K562 (cell line): ENCODE results near the gene TMEM120B. TPM values are rescaled to one million over a fixed set of nuclear protein-coding genes. Genes with fewer than 3 reads are reported as not detected.

Experiments
- CBFA2T2 ChIP-seq: fragments of 450-650 bp; conservative IDR thresholded peaks from 2 replicates; pipeline ENCODE4 v1.6.1; 2017; ENCODE audit warnings: mild to moderate bottlenecking
- CBX8 ChIP-seq: fragments of 200-600 bp; sonication (generic); IDR thresholded peaks from 2 replicates; pipeline ENCODE4 v1.6.1; 2012; ENCODE audit warnings: borderline replicate concordance, mixed run types, low read depth, mild to moderate bottlenecking, moderate library complexity, mixed read lengths, low read length, control low read depth, inconsistent platforms; ENCODE audit not compliant: poor library complexity, severe bottlenecking; ENCODE audit errors: extremely low read depth
- DPF2 ChIP-seq: fragments of 450-650 bp; IDR thresholded peaks from 2 replicates; pipeline ENCODE4 v1.6.1; 2016
- ETS2 ChIP-seq: IDR thresholded peaks from 2 replicates; pipeline ENCODE4 v1.6.1; 2016; ENCODE audit warnings: borderline replicate concordance, missing genetic modification characterization, mild to moderate bottlenecking, moderate library complexity, missing compliant biosample characterization; ENCODE audit not compliant: poor library complexity, severe bottlenecking
- FIP1L1 ChIP-seq: fragments of 200-400 bp; formaldehyde crosslinking; IDR thresholded peaks from 2 replicates; pipeline ENCODE4 v1.6.1; 2018; ENCODE audit warnings: mild to moderate bottlenecking, low read depth, low read length; ENCODE audit not compliant: poor library complexity, severe bottlenecking
- HMGN3 ChIP-seq: IDR thresholded peaks from 2 replicates; pipeline ENCODE4 v1.6.1; 2011; ENCODE audit warnings: borderline replicate concordance, low read depth, mild to moderate bottlenecking, mixed read lengths, low read length; ENCODE audit not compliant: insufficient read length; ENCODE audit errors: extremely low read depth
- HSF4 ChIP-seq: fragments of 250-450 bp; sonication (Bioruptor Pico); IDR thresholded peaks from 2 replicates; pipeline ENCODE4 v2.1.2; 2022; ENCODE audit warnings: mild to moderate bottlenecking, moderate library complexity, borderline replicate concordance
- KDM5B ChIP-seq: fragments of 200-600 bp; sonication (generic); IDR thresholded peaks from 2 replicates; pipeline ENCODE4 v1.6.1; 2012; ENCODE audit warnings: low read depth, mild to moderate bottlenecking, moderate library complexity, low read length, control low read depth, inconsistent platforms; ENCODE audit not compliant: insufficient replicate concordance
- MEF2A ChIP-seq: IDR thresholded peaks from 2 replicates; pipeline ENCODE4 v1.6.1; 2011; ENCODE audit warnings: low read depth, mild to moderate bottlenecking, low read length, moderate library complexity; ENCODE audit not compliant: control insufficient read depth
- MTA2 ChIP-seq: fragments of 450-650 bp; IDR thresholded peaks from 2 replicates; pipeline ENCODE4 v1.6.1; 2016; ENCODE audit warnings: low read depth
- MYNN ChIP-seq, 2 experiments: sonication (generic); formaldehyde crosslinking in 1 of 2; IDR thresholded peaks; 2 replicates each; pipeline versions ENCODE4 v1.5.0 to v1.6.1; 2016 to 2020; ENCODE audit warnings: antibody characterized with exemption in 1 of 2, missing genetic modification reagents in 1 of 2
- NELFE ChIP-seq: IDR thresholded peaks from 2 replicates; pipeline ENCODE4 v1.6.1; 2011; ENCODE audit warnings: mild to moderate bottlenecking; ENCODE audit not compliant: insufficient read depth, insufficient read length
- NUFIP1 ChIP-seq: fragments of 450-650 bp; IDR thresholded peaks from 2 replicates; pipeline ENCODE4 v1.6.1; 2018; ENCODE audit not compliant: partially characterized antibody
- USF2 ChIP-seq: sonication (generic); formaldehyde crosslinking; IDR thresholded peaks from 2 replicates; pipeline ENCODE4 v1.5.0; 2020; ENCODE audit warnings: missing genetic modification reagents
- ZNF184 ChIP-seq: sonication (generic); formaldehyde crosslinking; IDR thresholded peaks from 2 replicates; pipeline ENCODE4 v1.5.0; 2020; ENCODE audit warnings: missing genetic modification reagents
- polyA plus RNA-seq, 8 experiments: library from polyadenylated mRNA; depleted of rRNA in 4 of 8; stranded (reverse) in 5 of 8; unstranded in 3 of 8; fragments of >200 nt; fragmentation: Nextera tagmentation in 2 of 8; fragmentation: Illumina TruSeq in 1 of 8; extraction: Ambion mirVana in 2 of 8; extraction: Trizol in 1 of 8; gene quantifications; 2 replicates each; pipeline versions ENCODE4 v1.2.1 to v1.2.3, GENCODE V29; 2011 to 2014; ENCODE audit warnings: inconsistent platforms in 1 of 8, missing spikeins in 1 of 8
- total RNA-seq, 7 experiments: library from RNA; depleted of rRNA in 6 of 7; stranded (reverse); fragments of >200 nt in 6 of 7; fragmentation: Illumina TruSeq in 2 of 7; extraction: Trizol in 2 of 7; gene quantifications; 2 replicates each; pipeline versions ENCODE4 v1.2.1 to v1.2.3, GENCODE V29; 2011 to 2021; ENCODE audit warnings: low replicate concordance in 1 of 7
- TF ChIP-seq, protein P1 (sequence below): fragments of 450-650 bp; formaldehyde crosslinking; IDR thresholded peaks from 2 replicates; pipeline ENCODE4 v1.4.0; 2022; ENCODE audit warnings: mild to moderate bottlenecking, moderate library complexity
- TF ChIP-seq, protein P2 (sequence below), 2 experiments: fragments of 450-650 bp in 1 of 2; sonication (generic) in 1 of 2; formaldehyde crosslinking in 1 of 2; IDR thresholded peaks; 2 replicates each; pipeline versions ENCODE4 v1.7.1 to v1.9.0; 2016 to 2022; ENCODE audit warnings: inconsistent platforms in 1 of 2, mild to moderate bottlenecking in 1 of 2, missing genetic modification reagents in 1 of 2

The TMEM120B gene
- total and polyA plus RNA-seq, 9 of the 15 experiments (the other 6 are each of a cell fraction or from before 2014, with no cell fraction given): 1.7 to 18.6 (median 7.4) TPM

- TF ChIP-seq NELFE (no peak), CBX8 (no peak), HSF4 (no peak), KDM5B (no peak), FIP1L1 (no peak), CBFA2T2 (peak; percentile 53), HMGN3 (no peak), ETS2 (no peak), MYNN (IDR thresholded peaks at IDR 0.05) (0 out of 2 replicates have a peak, but pooled peaks have one; percentile 12), MYNN (CRISPR knock-in tag; IDR thresholded peaks at IDR 0.05) (no peak), DPF2 (peak; percentile 48; the same call in 1 of the 2 replicates), MEF2A (no peak), ZNF184 (CRISPR knock-in tag) (no peak), MTA2 (no peak), USF2 (CRISPR knock-in tag) (no peak), NUFIP1 (no peak)
- TF ChIP-seq, protein P1, sequence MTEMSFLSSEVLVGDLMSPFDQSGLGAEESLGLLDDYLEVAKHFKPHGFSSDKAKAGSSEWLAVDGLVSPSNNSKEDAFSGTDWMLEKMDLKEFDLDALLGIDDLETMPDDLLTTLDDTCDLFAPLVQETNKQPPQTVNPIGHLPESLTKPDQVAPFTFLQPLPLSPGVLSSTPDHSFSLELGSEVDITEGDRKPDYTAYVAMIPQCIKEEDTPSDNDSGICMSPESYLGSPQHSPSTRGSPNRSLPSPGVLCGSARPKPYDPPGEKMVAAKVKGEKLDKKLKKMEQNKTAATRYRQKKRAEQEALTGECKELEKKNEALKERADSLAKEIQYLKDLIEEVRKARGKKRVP: no peak
- TF ChIP-seq, protein P2, sequence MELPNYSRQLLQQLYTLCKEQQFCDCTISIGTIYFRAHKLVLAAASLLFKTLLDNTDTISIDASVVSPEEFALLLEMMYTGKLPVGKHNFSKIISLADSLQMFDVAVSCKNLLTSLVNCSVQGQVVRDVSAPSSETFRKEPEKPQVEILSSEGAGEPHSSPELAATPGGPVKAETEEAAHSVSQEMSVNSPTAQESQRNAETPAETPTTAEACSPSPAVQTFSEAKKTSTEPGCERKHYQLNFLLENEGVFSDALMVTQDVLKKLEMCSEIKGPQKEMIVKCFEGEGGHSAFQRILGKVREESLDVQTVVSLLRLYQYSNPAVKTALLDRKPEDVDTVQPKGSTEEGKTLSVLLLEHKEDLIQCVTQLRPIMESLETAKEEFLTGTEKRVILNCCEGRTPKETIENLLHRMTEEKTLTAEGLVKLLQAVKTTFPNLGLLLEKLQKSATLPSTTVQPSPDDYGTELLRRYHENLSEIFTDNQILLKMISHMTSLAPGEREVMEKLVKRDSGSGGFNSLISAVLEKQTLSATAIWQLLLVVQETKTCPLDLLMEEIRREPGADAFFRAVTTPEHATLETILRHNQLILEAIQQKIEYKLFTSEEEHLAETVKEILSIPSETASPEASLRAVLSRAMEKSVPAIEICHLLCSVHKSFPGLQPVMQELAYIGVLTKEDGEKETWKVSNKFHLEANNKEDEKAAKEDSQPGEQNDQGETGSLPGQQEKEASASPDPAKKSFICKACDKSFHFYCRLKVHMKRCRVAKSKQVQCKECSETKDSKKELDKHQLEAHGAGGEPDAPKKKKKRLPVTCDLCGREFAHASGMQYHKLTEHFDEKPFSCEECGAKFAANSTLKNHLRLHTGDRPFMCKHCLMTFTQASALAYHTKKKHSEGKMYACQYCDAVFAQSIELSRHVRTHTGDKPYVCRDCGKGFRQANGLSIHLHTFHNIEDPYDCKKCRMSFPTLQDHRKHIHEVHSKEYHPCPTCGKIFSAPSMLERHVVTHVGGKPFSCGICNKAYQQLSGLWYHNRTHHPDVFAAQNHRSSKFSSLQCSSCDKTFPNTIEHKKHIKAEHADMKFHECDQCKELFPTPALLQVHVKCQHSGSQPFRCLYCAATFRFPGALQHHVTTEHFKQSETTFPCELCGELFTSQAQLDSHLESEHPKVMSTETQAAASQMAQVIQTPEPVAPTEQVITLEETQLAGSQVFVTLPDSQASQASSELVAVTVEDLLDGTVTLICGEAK (IDR thresholded peaks at IDR 0.05): no peak
- TF ChIP-seq, protein P2 (CRISPR knock-in tag; IDR thresholded peaks at IDR 0.05): no peak
These were observed 57.3 kb downstream of the TMEM120B start (continued) for GRCh38 chr12:121769831-121770301.
